ENCODE measurements around the gene ZFR.

Gene ZFR

GRCh38 chr5:32363030-32363429 is 81.5 kb downstream of the ZFR start:
- DNase-seq (ENCODE audit: low spot score) (no peak), FAIRE-seq (no peak)

- FAIRE-seq, result peak; percentile 2
- no peak for DNase-seq (ENCODE audit: low spot score)
Observed at GRCh38 chr5:32362527-32362926, 82.0 kb downstream of the ZFR start.

GRCh38 chr5:32360906-32361305 is 83.6 kb downstream of the ZFR start:
- FAIRE-seq, result no peak

GRCh38 chr5:32358611-32359010 is 85.9 kb downstream of the ZFR start:
- DNase-seq (ENCODE audit: low spot score), result no peak
- no peak for FAIRE-seq

More at GRCh38 chr5:32360906-32361305, 83.6 kb downstream of the ZFR start:
- DNase-seq (ENCODE audit: low spot score), result no peak

GRCh38 chr5:32357658-32358057 is 86.9 kb downstream of the ZFR start:
- FAIRE-seq, result peak; percentile 69

GRCh38 chr5:32355686-32356085 is 88.9 kb downstream of the ZFR start:
- no peak for FAIRE-seq
- DNase-seq (ENCODE audit: low spot score), result no peak

More at GRCh38 chr5:32357658-32358057, 86.9 kb downstream of the ZFR start:
- no peak for DNase-seq (ENCODE audit: low spot score)

- FAIRE-seq (no peak), DNase-seq (ENCODE audit: low spot score) (no peak)
Observed at GRCh38 chr5:32353420-32353819, 91.1 kb downstream of the ZFR start.

- no peak for FAIRE-seq
- DNase-seq (ENCODE audit: low spot score), result no peak
Observed at GRCh38 chr5:32352685-32353084, 91.9 kb downstream of the ZFR start.

GRCh38 chr5:32346869-32347268 is 97.7 kb downstream of the ZFR start:
- DNase-seq (ENCODE audit: low spot score) (no peak), FAIRE-seq (no peak)

- FAIRE-seq, result no peak
- no peak for DNase-seq (ENCODE audit: low spot score)
Observed at GRCh38 chr5:32343058-32343672, 101.4 kb downstream of the ZFR start.

- DNase-seq (ENCODE audit: low spot score) (no peak), FAIRE-seq (no peak)
Observed at GRCh38 chr5:32342656-32343055, 101.9 kb downstream of the ZFR start.

GRCh38 chr5:32339878-32340277 is 104.7 kb downstream of the ZFR start:
- FAIRE-seq (no peak), DNase-seq (ENCODE audit: low spot score) (no peak)

- FAIRE-seq (no peak), DNase-seq (ENCODE audit: low spot score) (peak; percentile 37)
Observed at GRCh38 chr5:32339198-32339597, 105.3 kb downstream of the ZFR start.

- FAIRE-seq (no peak), DNase-seq (ENCODE audit: low spot score) (no peak)
Observed at GRCh38 chr5:32332966-32333365, 111.6 kb downstream of the ZFR start.

GRCh38 chr5:32332361-32332760 is 112.2 kb downstream of the ZFR start:
- DNase-seq (ENCODE audit: low spot score) (no peak), FAIRE-seq (no peak)

- DNase-seq (ENCODE audit: low spot score) (no peak), FAIRE-seq (no peak)
Observed at GRCh38 chr5:32331935-32332274, 112.6 kb downstream of the ZFR start.

GRCh38 chr5:32331217-32331934 is 113.2 kb downstream of the ZFR start:
- DNase-seq (ENCODE audit: low spot score) (no peak), FAIRE-seq (no peak)

- DNase-seq (ENCODE audit: low spot score), result no peak
Observed at GRCh38 chr5:32330126-32330971, 114.2 kb downstream of the ZFR start.

GRCh38 chr5:32329395-32329834 is 115.1 kb downstream of the ZFR start:
- DNase-seq (ENCODE audit: low spot score), result peak; percentile 65
- peak; percentile 45 for FAIRE-seq

More at GRCh38 chr5:32330126-32330971, 114.2 kb downstream of the ZFR start:
- FAIRE-seq, result no peak

GRCh38 chr5:32326216-32326772 is 118.2 kb downstream of the ZFR start:
- peak; percentile 79 for FAIRE-seq
- DNase-seq (ENCODE audit: low spot score), result peak; percentile 70

GRCh38 chr5:32325616-32326015 is 118.9 kb downstream of the ZFR start:
- no peak for DNase-seq (ENCODE audit: low spot score)

GRCh38 chr5:32325062-32325461 is 119.5 kb downstream of the ZFR start:
- FAIRE-seq, result no peak
- DNase-seq (ENCODE audit: low spot score), result no peak

More at GRCh38 chr5:32325616-32326015, 118.9 kb downstream of the ZFR start:
- no peak for FAIRE-seq

Data from RCC 7860 (cell line).